Cerebellar cortex (tissue), 1 donor: ENCODE measurements around the gene SEPSECS.
A peak's percentile ranks its signal among the peaks of the same experiment; 100 is the strongest.

Experiments used
- DNase-seq: peaks from one replicate; pipeline ENCODE4 v3.0.0-alpha.2; 2015; ENCODE audit warnings: low spot score

SEPSECS gene

GRCh38 chr4:25159837-25160713 is at the start of gene SEPSECS:
TSS of gene SEPSECS (minus strand) at chr4:25160449. CDS start at chr4:25160369, 80 bp downstream.
- DNase-seq = peak; percentile 97

GRCh38 chr4:25209702-25210101 is 49.5 kb upstream of the SEPSECS start:
- no peak for DNase-seq

GRCh38 chr4:25207997-25208396 is 47.7 kb upstream of the SEPSECS start:
- no peak for DNase-seq

GRCh38 chr4:25198713-25199112 is 38.5 kb upstream of the SEPSECS start:
- DNase-seq = no peak

GRCh38 chr4:25190407-25190806 is 30.2 kb upstream of the SEPSECS start:
- no peak for DNase-seq

- DNase-seq = no peak
Observed at GRCh38 chr4:25184056-25184455, 23.8 kb upstream of the SEPSECS start.

- DNase-seq = no peak
Observed at GRCh38 chr4:25182937-25183336, 22.7 kb upstream of the SEPSECS start.

GRCh38 chr4:25180524-25181131 is 20.4 kb upstream of the SEPSECS start:
- peak; percentile 28 for DNase-seq

- no peak for DNase-seq
Observed at GRCh38 chr4:25178838-25179261, 18.6 kb upstream of the SEPSECS start.

GRCh38 chr4:25177147-25177546 is 16.9 kb upstream of the SEPSECS start:
- DNase-seq = no peak

- no peak for DNase-seq
Observed at GRCh38 chr4:25174674-25175073, 14.4 kb upstream of the SEPSECS start.

GRCh38 chr4:25172961-25173915 is 13.0 kb upstream of the SEPSECS start:
- no peak for DNase-seq

GRCh38 chr4:25171201-25171865 is 11.1 kb upstream of the SEPSECS start:
- DNase-seq = no peak

GRCh38 chr4:25169446-25169845 is 9.2 kb upstream of the SEPSECS start:
- DNase-seq = no peak

GRCh38 chr4:25165916-25166315 is 5.7 kb upstream of the SEPSECS start:
- no peak for DNase-seq

GRCh38 chr4:25163196-25163595 is 2.9 kb upstream of the SEPSECS start:
- no peak for DNase-seq

- DNase-seq = no peak
Observed at GRCh38 chr4:25162566-25162965, 2.3 kb upstream of the SEPSECS start.

- DNase-seq = peak; percentile 23
Observed at GRCh38 chr4:25161593-25161950, 1.3 kb upstream of the SEPSECS start.

- DNase-seq = peak; percentile 27
Observed at GRCh38 chr4:25160714-25161592, 704 bp upstream of the SEPSECS start.

GRCh38 chr4:25158817-25159216 is 1.4 kb downstream of the SEPSECS start:
- DNase-seq = no peak

- no peak for DNase-seq
Observed at GRCh38 chr4:25157081-25157480, 3.2 kb downstream of the SEPSECS start.
